Naive thymus-derived CD8-positive, alpha-beta T cell (primary cell): ENCODE results near the gene LRGUK. TPM values are rescaled to one million over a fixed set of nuclear protein-coding genes. Genes with fewer than 3 reads are reported as not detected.

Experiments used
- ATAC-seq, 2 donors: fragments of 150-1000 bp; cut with Tn5 transposase in 1 of 2; sonication (Bioruptor Pico), chemical (Tn5 transposase) in 1 of 2; 1 replicate in 1 of 2; 2 replicates in 1 of 2; pipeline ENCODE4 v1.10.0; 2021; ENCODE audit warnings: mild to moderate bottlenecking in 2 of 2, moderate library complexity in 2 of 2
- POLR2A ChIA-PET: fragments of 350-600 bp; sonication (Branson Sonifier 250); formaldehyde crosslinking; loops from one replicate; lab custom pipeline; 2021; ENCODE audit warnings: antibody characterized with exemption; lab: Charles Lee
- DNase-seq, 10 donors: peaks; one replicate each; pipeline versions ENCODE4 v3.0.0 to v3.0.0-alpha.2; 2020 to 2022
- H3K27ac Mint-ChIP-seq, 10 donors: one replicate each; pipeline ENCODE4 v1.8.0; 2020 to 2022; ENCODE audit warnings: mild to moderate bottlenecking in 10 of 10, mixed read lengths in 10 of 10, moderate library complexity in 4 of 10, inconsistent platforms in 1 of 10
- H3K27me3 Mint-ChIP-seq, 5 donors: one replicate each; pipeline ENCODE4 v1.8.0; 2021 to 2022; ENCODE audit warnings: mixed read lengths in 5 of 5
- H3K36me3 Mint-ChIP-seq, 3 donors: one replicate each; pipeline ENCODE4 v1.8.0; 2020 to 2022; ENCODE audit warnings: mixed read lengths in 3 of 3, mild to moderate bottlenecking in 2 of 3, inconsistent platforms in 1 of 3
- H3K4me1 Mint-ChIP-seq, 4 donors: one replicate each; pipeline ENCODE4 v1.8.0; 2021 to 2022; ENCODE audit warnings: mixed read lengths in 4 of 4
- H3K4me3 Mint-ChIP-seq, 10 donors: one replicate each; pipeline ENCODE4 v1.8.0; 2020 to 2022; ENCODE audit warnings: mild to moderate bottlenecking in 10 of 10, mixed read lengths in 10 of 10, moderate library complexity in 6 of 10, inconsistent platforms in 1 of 10
- H3K9me3 Mint-ChIP-seq, 9 donors: one replicate each; pipeline ENCODE4 v1.8.0; 2020 to 2022; ENCODE audit warnings: mixed read lengths in 9 of 9, mild to moderate bottlenecking in 3 of 9, inconsistent platforms in 1 of 9, moderate library complexity in 1 of 9
- polyA plus RNA-seq, 3 donors: library from polyadenylated mRNA; unstranded; fragments of 300-500 nt; fragmentation: Illumina TruSeq; gene quantifications; one replicate each; pipeline ENCODE4 v1.2.3, GENCODE V29; 2021
- total RNA-seq, 8 experiments: library from RNA in 2 of 8; stranded (reverse) in 2 of 8; gene quantifications; one replicate each; pipeline ENCODE4 v1.2.3 and lab custom pipeline; 2021 to 2026

The LRGUK gene
- total and polyA plus RNA-seq, 5 experiments from 2014 or later: 0.09 to 0.60 (median 0.34) TPM; not detected in 2

GRCh38 chr7:134101716-134102115, 25.4 kb upstream of the LRGUK start:
- ATAC-seq (no peak), DNase-seq (no peak)
- Mint-ChIP-seq H3K36me3 (peaks cover 0 to 7% (median 6%) of the 10 kb centered on the region in 3 donors), H3K4me3 (no peak overlapping the region), H3K27ac (no peak overlapping the region), H3K27me3 (no peaks in the 10 kb centered on the region), H3K4me1 (no peaks in the 10 kb centered on the region), H3K9me3 (peaks cover 2 to 22% (median 9%) of the 10 kb centered on the region in 9 donors)
- POLR2A ChIA-PET: no interaction called here

GRCh38 chr7:134104166-134104565, 23.0 kb upstream of the LRGUK start:
- DNase-seq: peak in 1 of 10 donors; percentile 17
- Mint-ChIP-seq H3K9me3 (peaks cover 0 to 9% (median 0%) of the 10 kb centered on the region in 9 donors), H3K4me3 (no peak overlapping the region), H3K27ac (no peak overlapping the region), H3K4me1 (no peaks in the 10 kb centered on the region), H3K27me3 (no peaks in the 10 kb centered on the region), H3K36me3 (peaks cover 0 to 8% (median 6%) of the 10 kb centered on the region in 3 donors)
- POLR2A ChIA-PET: no interaction called here
- no peak for ATAC-seq

- H3K27ac Mint-ChIP-seq: no peak overlapping the region
- POLR2A ChIA-PET: no interaction called here
Measured at GRCh38 chr7:134105841-134106240, 21.3 kb upstream of the LRGUK start.

GRCh38 chr7:134108802-134109201, 18.3 kb upstream of the LRGUK start:
- ATAC-seq (no peak), DNase-seq (no peak)
- Mint-ChIP-seq H3K27ac (no peak overlapping the region), H3K9me3 (no peaks in the 10 kb centered on the region), H3K4me1 (no peaks in the 10 kb centered on the region), H3K36me3 (peaks cover 0 to 9% (median 0%) of the 10 kb centered on the region in 3 donors), H3K27me3 (no peaks in the 10 kb centered on the region), H3K4me3 (no peak overlapping the region)
- POLR2A ChIA-PET: interaction anchor here (0.8 kb wide), 1 partner anchor 104 kb away, joined by 3 read pairs; no protein-coding TSS in a partner anchor

More at GRCh38 chr7:134105841-134106240, 21.3 kb upstream of the LRGUK start:
- Mint-ChIP-seq H3K4me3 (no peak overlapping the region), H3K9me3 (peaks cover 0 to 6% (median 0%) of the 10 kb centered on the region in 9 donors), H3K27me3 (no peaks in the 10 kb centered on the region), H3K4me1 (no peaks in the 10 kb centered on the region), H3K36me3 (peaks cover 0 to 5% (median 0%) of the 10 kb centered on the region in 3 donors)
- ATAC-seq: no peak
- no peak for DNase-seq

- H3K9me3 Mint-ChIP-seq: peaks cover 0 to 12% (median 0%) of the 10 kb centered on the region in 9 donors
- no peak overlapping the region for H3K27ac Mint-ChIP-seq
- peaks cover 0 to 9% (median 0%) of the 10 kb centered on the region in 3 donors for H3K36me3 Mint-ChIP-seq
- H3K4me1 Mint-ChIP-seq: no peaks in the 10 kb centered on the region
- peaks cover 0 to 7% (median 2%) of the 10 kb centered on the region in 5 donors for H3K27me3 Mint-ChIP-seq
- POLR2A ChIA-PET: no interaction called here
- DNase-seq: no peak
- no peak overlapping the region for H3K4me3 Mint-ChIP-seq
- no peak for ATAC-seq
Measured at GRCh38 chr7:134113655-134114054, 13.5 kb upstream of the LRGUK start.

- Mint-ChIP-seq H3K4me3 (no peak overlapping the region), H3K27ac (no peak overlapping the region), H3K4me1 (no peaks in the 10 kb centered on the region), H3K27me3 (peaks cover 0 to 7% (median 2%) of the 10 kb centered on the region in 5 donors), H3K9me3 (peaks cover 0 to 12% (median 0%) of the 10 kb centered on the region in 9 donors), H3K36me3 (peaks cover 0 to 9% (median 0%) of the 10 kb centered on the region in 3 donors)
- POLR2A ChIA-PET: no interaction called here
- ATAC-seq (no peak), DNase-seq (no peak)
Measured at GRCh38 chr7:134114992-134115391, 12.1 kb upstream of the LRGUK start.

- Mint-ChIP-seq H3K4me1 (no peaks in the 10 kb centered on the region), H3K27me3 (peaks cover 0 to 8% (median 4%) of the 10 kb centered on the region in 5 donors), H3K9me3 (peaks cover 0 to 7% (median 0%) of the 10 kb centered on the region in 9 donors), H3K27ac (no peak overlapping the region), H3K4me3 (no peak overlapping the region), H3K36me3 (peaks cover 0 to 5% (median 0%) of the 10 kb centered on the region in 3 donors)
- POLR2A ChIA-PET: no interaction called here
- no peak for DNase-seq
- ATAC-seq: no peak
Measured at GRCh38 chr7:134120405-134120804, 6.7 kb upstream of the LRGUK start.

- DNase-seq (no peak), ATAC-seq (no peak)
- no peak overlapping the region for H3K27ac Mint-ChIP-seq
- POLR2A ChIA-PET: no interaction called here
- H3K36me3 Mint-ChIP-seq: peaks cover 0 to 3% (median 0%) of the 10 kb centered on the region in 3 donors
- peaks cover 0 to 8% (median 4%) of the 10 kb centered on the region in 5 donors for H3K27me3 Mint-ChIP-seq
- no peak overlapping the region for H3K4me3 Mint-ChIP-seq
- peaks cover 1 to 3% (median 2%) of the 10 kb centered on the region in 4 donors for H3K4me1 Mint-ChIP-seq
- H3K9me3 Mint-ChIP-seq: peaks cover 0 to 7% (median 0%) of the 10 kb centered on the region in 9 donors
Measured at GRCh38 chr7:134121632-134122139, 5.5 kb upstream of the LRGUK start.

- DNase-seq (no peak), ATAC-seq (no peak)
- no peak overlapping the region for H3K4me3 Mint-ChIP-seq
- no peak overlapping the region for H3K27ac Mint-ChIP-seq
- peaks cover 8 to 14% (median 11%) of the 10 kb centered on the region in 4 donors for H3K4me1 Mint-ChIP-seq
- peaks cover 0 to 3% (median 0%) of the 10 kb centered on the region in 9 donors for H3K9me3 Mint-ChIP-seq
- peaks cover under 1 to 4% (median 3%) of the 10 kb centered on the region in 5 donors for H3K27me3 Mint-ChIP-seq
- H3K36me3 Mint-ChIP-seq: no peaks in the 10 kb centered on the region
- POLR2A ChIA-PET: no interaction called here
Measured at GRCh38 chr7:134122980-134123379, 4.2 kb upstream of the LRGUK start.

- peaks cover 8 to 24% (median 16%) of the 10 kb centered on the region in 5 donors for H3K27me3 Mint-ChIP-seq
- POLR2A ChIA-PET: no interaction called here
- H3K4me1 Mint-ChIP-seq: peaks cover 9 to 19% (median 14%) of the 10 kb centered on the region in 4 donors
- H3K27ac Mint-ChIP-seq: no peak overlapping the region
- DNase-seq: no peak
- no peaks in the 10 kb centered on the region for H3K9me3 Mint-ChIP-seq
- no peak for ATAC-seq
- H3K4me3 Mint-ChIP-seq: peak overlapping the region in 7 of 10 donors; percentile 87 to 93 (median 90)
- H3K36me3 Mint-ChIP-seq: no peaks in the 10 kb centered on the region
Measured at GRCh38 chr7:134126146-134126545, 994 bp upstream of the LRGUK start.

- POLR2A ChIA-PET: no interaction called here
- Mint-ChIP-seq H3K27ac (peak overlapping the region in 1 of 10 donors; percentile 44), H3K36me3 (no peaks in the 10 kb centered on the region), H3K4me3 (peak overlapping the region; percentile 86 to 93 (median 90)), H3K27me3 (peaks cover 12 to 29% (median 21%) of the 10 kb centered on the region in 5 donors), H3K9me3 (no peaks in the 10 kb centered on the region), H3K4me1 (peaks cover 9 to 19% (median 14%) of the 10 kb centered on the region in 4 donors)
- no peak for ATAC-seq
- no peak for DNase-seq
Measured at GRCh38 chr7:134126596-134126965, 559 bp upstream of the LRGUK start.

GRCh38 chr7:134128829-134129228, 1.7 kb downstream of the LRGUK start:
- Mint-ChIP-seq H3K27me3 (peaks cover 17 to 51% (median 35%) of the 10 kb centered on the region in 5 donors), H3K4me3 (peak overlapping the region in 8 of 10 donors; percentile 16 to 93 (median 89))

GRCh38 chr7:134129856-134130523, 2.9 kb downstream of the LRGUK start:
- Mint-ChIP-seq H3K4me3 (peak overlapping the region in 2 of 10 donors; percentile 8 to 15), H3K27ac (peak overlapping the region in 1 of 10 donors; percentile 26), H3K9me3 (no peaks in the 10 kb centered on the region), H3K27me3 (peaks cover 18 to 60% (median 39%) of the 10 kb centered on the region in 5 donors), H3K4me1 (peaks cover 9 to 19% (median 14%) of the 10 kb centered on the region in 4 donors), H3K36me3 (no peaks in the 10 kb centered on the region)
- DNase-seq (no peak), ATAC-seq (no peak)
- POLR2A ChIA-PET: no interaction called here

More at GRCh38 chr7:134128829-134129228, 1.7 kb downstream of the LRGUK start:
- no peaks in the 10 kb centered on the region for H3K36me3 Mint-ChIP-seq
- no peak for ATAC-seq
- no peaks in the 10 kb centered on the region for H3K9me3 Mint-ChIP-seq
- H3K4me1 Mint-ChIP-seq: peaks cover 9 to 19% (median 14%) of the 10 kb centered on the region in 4 donors
- no peak for DNase-seq
- POLR2A ChIA-PET: no interaction called here
- H3K27ac Mint-ChIP-seq: no peak overlapping the region
